Spinal cord (tissue), 10 donors: ENCODE results near the gene PACSIN2. TPM values are rescaled to one million over a fixed set of nuclear protein-coding genes. Genes with fewer than 3 reads are reported as not detected.

Experiments used
- DNase-seq, 6 donors: peaks; one replicate each; pipeline versions ENCODE4 v3.0.0 to v3.0.0-alpha.2; 2013 to 2015; ENCODE audit warnings: low spot score in 6 of 6, low read depth in 4 of 6
- H3K27ac ChIP-seq: one replicate; pipeline ENCODE4 v1.5.1; 2013; ENCODE audit warnings: low read depth, low read length, control low read depth
- H3K27me3 ChIP-seq: one replicate; pipeline ENCODE4 v1.6.1; 2013; ENCODE audit warnings: low read length; ENCODE audit not compliant: control insufficient read depth, insufficient read depth
- H3K36me3 ChIP-seq: one replicate; pipeline ENCODE4 v1.6.1; 2013; ENCODE audit warnings: low read length; ENCODE audit not compliant: control insufficient read depth, insufficient read depth
- H3K4me1 ChIP-seq: one replicate; pipeline ENCODE4 v1.6.1; 2013; ENCODE audit warnings: low read length; ENCODE audit not compliant: control insufficient read depth, insufficient read depth
- H3K4me3 ChIP-seq: one replicate; pipeline ENCODE4 v1.5.1; 2013; ENCODE audit warnings: low read depth, low read length, control low read depth
- H3K9me3 ChIP-seq: one replicate; pipeline ENCODE4 v1.6.1; 2013; ENCODE audit warnings: low read length; ENCODE audit not compliant: control insufficient read depth, insufficient read depth
- WGBS: methylation state at CpG from one replicate; pipeline ENCODE4 v1.1.5; 2013; ENCODE audit warnings: missing lambda C conversion rate; ENCODE audit not compliant: insufficient coverage; 5-methylcytosine and 5-hydroxymethylcytosine counted together
- polyA plus RNA-seq, 2 donors: library from polyadenylated mRNA; unstranded; fragments of 120-200 nt; gene quantifications; one replicate each; pipeline ENCODE4 v1.2.1, GENCODE V29; 2013; ENCODE audit not compliant: insufficient read length in 2 of 2
- total RNA-seq, 2 donors: library from RNA; depleted of rRNA in 1 of 2; stranded (reverse); fragments of 120-200 nt in 1 of 2; fragments of >200 nt in 1 of 2; gene quantifications; one replicate each; pipeline versions ENCODE4 v1.2.3 to v1.2.4, GENCODE V29; 2013 to 2014
- donor health status: healthy.

PACSIN2 gene
- total and polyA plus RNA-seq, 4 donors: 36.3 to 54.2 (median 45.9) TPM

DNA sequence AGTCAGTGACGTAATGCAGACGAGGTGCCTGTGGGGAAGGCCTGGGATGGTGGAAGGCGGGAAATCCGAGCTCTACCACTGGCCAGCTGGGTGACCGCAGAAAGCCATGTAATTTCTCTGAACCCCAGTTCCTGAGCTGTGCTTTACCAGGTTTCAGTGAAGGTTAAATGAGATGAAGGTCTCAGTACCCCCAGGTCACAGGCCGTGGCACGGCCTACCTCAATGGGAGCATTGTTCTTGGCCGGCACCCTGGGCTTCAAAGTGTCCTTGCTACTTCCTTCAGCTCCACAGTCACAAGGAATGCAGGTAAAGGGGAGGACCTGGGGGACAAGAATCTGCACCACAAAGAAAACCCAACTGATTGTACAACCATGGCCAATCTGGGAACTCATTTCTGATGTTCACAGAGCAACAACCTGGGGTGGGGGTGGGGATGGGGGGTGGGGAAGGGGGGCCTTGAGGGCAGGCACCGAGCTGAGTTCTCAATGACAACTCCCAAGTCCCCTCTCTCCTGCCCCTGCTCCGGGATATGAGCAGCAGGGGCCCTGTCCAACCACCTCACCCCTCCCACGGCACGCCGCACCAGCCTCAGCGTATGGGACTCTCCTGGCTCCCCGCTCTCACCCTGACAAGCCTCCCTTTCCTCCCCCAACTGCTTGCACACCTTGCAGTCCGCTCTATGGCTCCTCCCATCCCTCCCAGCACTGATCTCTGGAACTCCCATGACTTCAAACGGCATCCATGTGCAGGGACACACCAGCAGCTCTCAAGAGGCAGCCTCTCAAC lies 98.8 kb downstream of the PACSIN2 start:
- Histone ChIP-seq H3K27ac (no peak overlapping the region), H3K9me3 (no peaks in the 10 kb centered on the region), H3K4me1 (peaks cover 3% of the 10 kb centered on the region), H3K4me3 (no peak overlapping the region), H3K36me3 (peaks cover under 1% of the 10 kb centered on the region), H3K27me3 (no peaks in the 10 kb centered on the region)
- 77% methylated on average over 16 of the region's 17 CpGs for WGBS
- no peak for DNase-seq

DNA sequence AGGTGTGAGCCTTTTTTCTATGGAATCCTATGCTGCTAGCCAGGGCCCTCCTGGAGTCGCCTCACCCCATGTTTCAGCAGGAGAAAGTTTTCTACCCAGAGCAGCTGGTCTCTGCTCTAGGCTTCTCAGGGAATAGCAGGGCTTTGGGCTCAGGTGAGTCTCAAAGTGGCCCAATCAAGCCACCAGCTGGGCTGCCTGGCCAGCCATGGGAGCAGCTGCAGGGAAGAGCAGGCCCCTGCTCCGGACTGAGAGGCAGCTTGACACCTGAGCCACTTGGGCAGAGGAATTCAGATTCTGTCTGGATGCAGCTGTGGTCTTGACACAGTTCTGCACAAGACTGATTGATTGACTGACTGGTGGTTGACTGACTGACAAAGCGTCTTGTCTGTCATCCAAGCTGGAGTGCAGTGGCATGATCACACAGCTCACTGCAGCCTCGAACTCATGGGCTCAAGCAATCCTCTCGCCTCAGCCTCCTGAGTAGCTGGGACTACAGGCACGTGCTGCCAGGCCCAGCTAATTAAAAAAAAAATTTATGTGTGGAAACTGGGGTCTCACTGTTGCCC lies 100.4 kb downstream of the PACSIN2 start:
- H3K9me3 ChIP-seq: no peaks in the 10 kb centered on the region
- H3K27me3 ChIP-seq: no peaks in the 10 kb centered on the region
- peaks cover 13% of the 10 kb centered on the region for H3K4me1 ChIP-seq
- WGBS: 97% methylated on average over 6 of the region's 6 CpGs
- H3K4me3 ChIP-seq: no peak overlapping the region
- DNase-seq: no peak
- H3K36me3 ChIP-seq: peaks cover 7% of the 10 kb centered on the region
- H3K27ac ChIP-seq: no peak overlapping the region

DNA sequence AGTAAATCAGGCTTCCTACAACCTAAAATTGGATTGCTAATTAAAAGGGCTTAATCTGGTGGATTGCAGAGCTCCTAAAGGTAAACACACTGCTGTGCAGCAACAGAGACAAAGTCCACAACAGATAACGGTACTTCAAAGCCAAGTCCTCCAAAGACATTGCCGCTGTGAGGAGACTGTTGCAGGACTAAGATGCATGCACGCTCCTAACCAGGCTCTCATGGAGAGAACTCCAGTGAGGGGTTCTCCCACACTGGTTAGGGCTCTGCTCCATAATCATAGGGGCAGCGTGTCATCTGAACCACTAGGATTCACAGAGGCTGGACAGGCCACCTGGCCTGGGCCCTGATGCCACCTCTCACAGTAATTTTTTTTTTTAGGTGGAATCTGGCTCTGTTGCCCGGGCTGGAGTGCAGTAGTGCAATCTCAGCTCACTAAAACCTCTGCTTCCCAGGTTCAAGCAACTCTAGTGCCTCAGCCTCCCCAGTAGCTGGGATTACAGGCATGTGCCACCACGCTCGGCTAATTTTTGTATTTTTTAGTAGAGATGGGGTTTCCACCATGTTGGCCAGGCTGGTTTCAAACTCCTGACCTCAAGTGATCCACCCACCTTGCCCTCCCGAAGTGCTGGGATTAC lies 101.0 kb downstream of the PACSIN2 start:
- Histone ChIP-seq H3K4me1 (peaks cover 18% of the 10 kb centered on the region), H3K9me3 (no peaks in the 10 kb centered on the region), H3K27me3 (no peaks in the 10 kb centered on the region), H3K4me3 (no peak overlapping the region), H3K27ac (no peak overlapping the region), H3K36me3 (peaks cover 7% of the 10 kb centered on the region)
- WGBS: 94% methylated on average over 5 of the region's 8 CpGs
- DNase-seq: no peak

DNA sequence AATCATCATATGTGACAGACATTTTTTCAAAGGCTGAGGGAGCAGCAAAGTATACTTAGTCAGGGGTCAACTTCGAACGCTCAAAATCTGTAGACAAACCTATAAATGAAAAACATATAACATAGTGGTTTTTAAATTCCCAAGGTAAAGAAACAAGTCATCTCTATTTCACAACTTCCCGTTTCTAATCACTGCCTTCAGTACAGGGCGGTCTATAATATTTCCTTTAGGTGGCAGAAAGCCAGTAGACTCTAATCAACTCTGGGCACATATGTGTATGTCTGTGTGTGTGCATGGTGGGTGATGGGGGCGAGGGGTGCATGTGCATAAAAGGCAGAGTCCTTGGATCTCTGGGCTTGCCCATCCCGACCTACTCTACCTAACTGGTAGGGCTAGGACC lies 102.9 kb downstream of the PACSIN2 start:
- Histone ChIP-seq H3K4me3 (no peak overlapping the region), H3K36me3 (peaks cover 17% of the 10 kb centered on the region), H3K9me3 (no peaks in the 10 kb centered on the region), H3K27ac (no peak overlapping the region), H3K4me1 (peaks cover 37% of the 10 kb centered on the region), H3K27me3 (no peaks in the 10 kb centered on the region)
- WGBS: no CpG with 5 or more reads among the region's 6 CpGs
- no peak for DNase-seq

DNA sequence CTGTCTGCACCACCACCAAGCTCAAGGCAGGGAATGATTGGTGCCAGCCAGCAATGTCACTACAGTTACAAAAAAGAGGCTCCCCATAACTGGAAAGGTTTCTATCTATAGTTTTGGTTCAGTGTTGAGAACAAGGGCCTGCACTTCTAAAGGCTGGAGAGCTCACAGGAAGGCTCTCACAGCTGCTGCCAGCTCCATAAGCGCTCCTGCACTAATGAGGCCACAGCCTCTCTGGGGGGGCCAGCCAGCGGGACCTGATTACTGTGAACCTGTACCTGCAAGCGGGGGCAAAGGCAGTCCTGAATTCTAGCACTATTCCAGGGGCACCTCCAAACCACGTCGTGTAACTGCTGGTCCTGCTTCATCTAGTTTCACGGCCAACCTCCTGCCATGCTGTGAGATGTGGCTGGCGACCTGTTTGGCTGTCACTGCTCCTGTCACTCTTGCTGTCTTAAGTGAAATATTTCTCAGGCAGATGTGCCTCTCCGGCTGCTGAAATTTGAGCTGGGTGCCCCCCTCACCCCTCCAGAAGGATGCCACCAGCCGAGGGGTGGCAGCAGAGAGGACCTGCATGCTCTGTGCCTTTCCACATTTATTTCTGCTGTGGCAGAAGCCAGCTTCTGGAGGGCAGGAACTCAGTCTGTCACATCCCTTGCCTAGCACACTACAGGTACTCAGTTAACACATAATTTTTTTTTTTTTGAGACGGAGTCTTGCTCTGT lies 104.6 kb downstream of the PACSIN2 start:
- Histone ChIP-seq H3K27me3 (no peaks in the 10 kb centered on the region), H3K4me3 (no peak overlapping the region), H3K27ac (no peak overlapping the region), H3K4me1 (peaks cover 45% of the 10 kb centered on the region), H3K36me3 (peaks cover 17% of the 10 kb centered on the region), H3K9me3 (no peaks in the 10 kb centered on the region)
- no peak for DNase-seq
- WGBS: 67% methylated on average over 9 of the region's 10 CpGs

DNA sequence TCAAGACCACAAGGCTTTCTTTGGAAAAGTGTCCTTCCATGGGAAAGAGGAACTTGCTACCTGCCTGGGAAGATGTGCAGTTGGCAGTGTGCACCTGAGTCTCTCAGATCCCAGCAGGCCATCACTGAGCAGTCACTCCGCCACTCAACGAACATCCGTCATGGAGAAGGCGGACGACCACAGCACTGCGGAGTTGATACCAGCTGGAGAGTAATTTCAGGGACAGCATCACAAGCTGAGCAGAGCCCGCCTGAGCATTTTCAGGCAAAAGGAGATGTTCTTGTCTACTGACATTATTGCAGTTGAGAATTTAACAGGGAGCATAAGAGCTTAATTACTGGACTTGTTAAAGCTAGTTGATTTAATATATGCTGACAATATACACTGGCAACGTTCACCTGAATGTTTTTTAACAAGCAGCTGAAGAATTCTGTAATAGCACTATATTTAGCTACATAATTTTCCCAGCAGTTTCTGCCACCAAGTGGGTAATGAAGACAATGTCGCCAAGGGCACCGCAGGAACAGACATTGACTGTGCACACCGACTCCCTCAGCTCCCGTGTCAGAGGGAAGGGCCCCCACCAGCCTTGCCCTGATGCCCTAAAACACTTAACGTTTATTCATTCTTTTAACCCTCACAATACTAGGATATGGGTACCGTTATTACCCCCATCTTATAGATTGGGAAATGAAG lies 105.4 kb downstream of the PACSIN2 start:
- Histone ChIP-seq H3K27ac (no peak overlapping the region), H3K27me3 (no peaks in the 10 kb centered on the region)
- DNase-seq: peak in 1 of 6 donors; percentile 74

DNA sequence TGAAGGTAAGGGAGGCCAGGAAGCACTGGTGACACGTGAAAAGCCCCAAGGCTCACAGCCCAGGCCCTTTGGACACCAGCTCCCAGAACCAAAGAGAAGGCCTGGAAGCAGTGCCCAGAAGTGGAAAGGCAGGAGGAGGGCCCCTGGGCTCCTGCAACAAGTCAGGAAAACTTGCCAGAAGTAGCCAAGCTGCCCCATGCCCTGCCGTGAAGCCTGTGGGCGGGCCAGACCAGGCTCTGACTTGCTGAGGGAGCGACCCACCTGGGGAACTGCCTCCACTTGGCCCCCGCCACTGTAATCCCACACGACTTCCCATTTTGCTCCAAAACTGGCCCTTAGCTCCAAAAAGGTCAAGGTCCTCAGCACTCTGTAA lies 106.6 kb downstream of the PACSIN2 start:
- 84% methylated on average over 6 of the region's 6 CpGs for WGBS
- DNase-seq: no peak
- no peak overlapping the region for H3K4me3 ChIP-seq
- no peak overlapping the region for H3K27ac ChIP-seq
- H3K36me3 ChIP-seq: peaks cover 17% of the 10 kb centered on the region
- peaks cover 57% of the 10 kb centered on the region for H3K4me1 ChIP-seq
- no peaks in the 10 kb centered on the region for H3K27me3 ChIP-seq
- H3K9me3 ChIP-seq: no peaks in the 10 kb centered on the region

More for the DNA sequence above, 105.4 kb downstream of the PACSIN2 start:
- Histone ChIP-seq H3K4me1 (peaks cover 52% of the 10 kb centered on the region), H3K36me3 (peaks cover 17% of the 10 kb centered on the region), H3K9me3 (no peaks in the 10 kb centered on the region), H3K4me3 (no peak overlapping the region)
- WGBS: 60% methylated on average over 7 of the region's 14 CpGs

DNA sequence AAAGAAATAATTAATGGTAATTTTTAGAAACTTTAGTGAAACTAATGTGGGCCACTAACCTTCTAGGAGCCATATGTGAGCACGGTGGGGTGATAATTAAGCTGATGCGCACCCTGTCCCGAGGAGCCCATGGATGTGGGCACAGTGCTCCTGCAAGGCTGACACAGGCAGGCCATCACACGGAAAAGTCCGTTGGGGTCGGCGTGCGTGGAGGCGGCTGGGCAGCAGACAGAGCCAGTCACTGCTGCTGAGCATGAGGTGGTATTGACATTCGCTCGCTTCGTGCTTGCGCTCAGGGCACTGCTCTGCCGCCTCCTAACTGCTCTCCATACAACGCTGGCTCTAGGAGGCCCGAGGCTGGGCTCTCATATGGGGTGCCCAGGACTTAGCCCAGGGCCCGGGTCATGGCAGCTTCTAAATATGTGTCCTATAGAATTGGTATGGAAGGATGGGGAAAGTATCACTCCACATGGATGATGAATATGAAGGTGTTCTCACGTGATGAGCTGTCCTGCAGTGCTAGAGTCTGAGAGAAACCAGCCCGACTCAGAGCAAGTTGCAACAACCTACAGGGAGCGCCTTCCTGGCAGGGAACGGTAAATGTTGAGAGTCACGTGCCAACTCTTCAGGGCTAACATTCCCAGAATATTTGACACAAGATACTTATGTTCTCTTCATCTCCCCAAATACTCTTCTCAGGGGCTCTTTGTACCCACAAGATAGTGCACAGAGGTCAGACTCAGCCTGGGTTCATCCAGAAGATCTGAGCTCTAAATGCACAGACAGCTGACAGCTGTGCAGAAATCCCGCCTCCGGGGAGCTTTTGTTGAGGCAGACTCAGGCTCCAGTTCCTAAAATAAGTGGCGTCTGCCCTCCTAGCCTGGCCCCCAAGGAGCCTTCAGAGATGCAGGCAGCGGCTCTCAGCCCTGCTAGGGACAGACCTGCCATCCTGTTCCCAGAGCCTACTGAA lies 107.3 kb downstream of the PACSIN2 start:
- WGBS: 81% methylated on average over 22 of the region's 26 CpGs
- DNase-seq: peak in 1 of 6 donors; percentile 36
- Histone ChIP-seq H3K9me3 (no peaks in the 10 kb centered on the region), H3K27ac (no peak overlapping the region), H3K4me3 (no peak overlapping the region), H3K4me1 (peaks cover 57% of the 10 kb centered on the region), H3K27me3 (no peaks in the 10 kb centered on the region), H3K36me3 (peaks cover 17% of the 10 kb centered on the region)
